ENCODE data around the gene WAS. TPM values are rescaled to one million over a fixed set of nuclear protein-coding genes. Genes with fewer than 3 reads are reported as not detected.

The WAS gene
- total RNA-seq, 1 donor from 2014 or later, result 25.3 TPM

DNA sequence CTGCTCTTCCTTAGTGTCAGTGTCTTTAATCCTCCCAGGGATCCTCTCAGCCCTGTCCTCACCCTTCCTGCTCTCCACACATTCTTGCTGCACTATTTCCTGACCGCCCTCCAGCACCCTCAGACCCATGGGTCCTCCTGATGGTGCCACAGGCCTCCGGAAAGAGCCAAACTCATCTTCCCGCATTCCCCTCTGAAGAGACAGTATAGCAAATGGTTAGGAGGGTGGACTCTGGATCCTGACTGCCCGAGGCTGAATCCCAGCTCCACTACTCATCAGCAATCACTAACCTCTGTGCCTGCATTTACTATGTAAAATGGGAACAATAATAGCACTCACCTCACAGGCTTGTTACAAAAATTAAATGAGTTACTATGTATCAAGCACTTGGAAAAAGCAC, 19.1 kb downstream of the WAS start:
- peaks cover 11% of the 10 kb centered on the region for H3K36me3 ChIP-seq
- H3K4me1 ChIP-seq, result no peaks in the 10 kb centered on the region
- H3K27me3 ChIP-seq, result no peaks in the 10 kb centered on the region
- TF ChIP-seq, protein P1, sequence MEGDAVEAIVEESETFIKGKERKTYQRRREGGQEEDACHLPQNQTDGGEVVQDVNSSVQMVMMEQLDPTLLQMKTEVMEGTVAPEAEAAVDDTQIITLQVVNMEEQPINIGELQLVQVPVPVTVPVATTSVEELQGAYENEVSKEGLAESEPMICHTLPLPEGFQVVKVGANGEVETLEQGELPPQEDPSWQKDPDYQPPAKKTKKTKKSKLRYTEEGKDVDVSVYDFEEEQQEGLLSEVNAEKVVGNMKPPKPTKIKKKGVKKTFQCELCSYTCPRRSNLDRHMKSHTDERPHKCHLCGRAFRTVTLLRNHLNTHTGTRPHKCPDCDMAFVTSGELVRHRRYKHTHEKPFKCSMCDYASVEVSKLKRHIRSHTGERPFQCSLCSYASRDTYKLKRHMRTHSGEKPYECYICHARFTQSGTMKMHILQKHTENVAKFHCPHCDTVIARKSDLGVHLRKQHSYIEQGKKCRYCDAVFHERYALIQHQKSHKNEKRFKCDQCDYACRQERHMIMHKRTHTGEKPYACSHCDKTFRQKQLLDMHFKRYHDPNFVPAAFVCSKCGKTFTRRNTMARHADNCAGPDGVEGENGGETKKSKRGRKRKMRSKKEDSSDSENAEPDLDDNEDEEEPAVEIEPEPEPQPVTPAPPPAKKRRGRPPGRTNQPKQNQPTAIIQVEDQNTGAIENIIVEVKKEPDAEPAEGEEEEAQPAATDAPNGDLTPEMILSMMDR (IDR thresholded peaks at IDR 0.05), result no peak
- intact Hi-C loops (cut with DNase I), result no loop called here
- no peak overlapping the region for H3K27ac ChIP-seq
- ATAC-seq (no peak), DNase-seq (no peak)
- H3K9me3 ChIP-seq, result no peaks in the 10 kb centered on the region
- H3K4me3 ChIP-seq, result no peak overlapping the region

GRCh38 chrX:48703228-48703627, 19.6 kb downstream of the WAS start:
- ATAC-seq, result no peak
- Histone ChIP-seq H3K9me3 (no peaks in the 10 kb centered on the region), H3K27ac (no peak overlapping the region), H3K27me3 (no peaks in the 10 kb centered on the region), H3K4me3 (no peak overlapping the region), H3K4me1 (no peaks in the 10 kb centered on the region), H3K36me3 (peaks cover 11% of the 10 kb centered on the region)
- TF ChIP-seq, protein P1 (IDR thresholded peaks at IDR 0.05), result no peak
- intact Hi-C loops (cut with DNase I), result no loop called here
- no peak for DNase-seq

GRCh38 chrX:48703642-48704481, 20.3 kb downstream of the WAS start:
- Histone ChIP-seq H3K9me3 (no peaks in the 10 kb centered on the region), H3K27me3 (no peaks in the 10 kb centered on the region), H3K27ac (no peak overlapping the region), H3K4me3 (no peak overlapping the region), H3K36me3 (peaks cover 11% of the 10 kb centered on the region), H3K4me1 (no peaks in the 10 kb centered on the region)
- intact Hi-C loops (cut with DNase I), result no loop called here
- TF ChIP-seq, protein P1 (IDR thresholded peaks at IDR 0.05), result no peak
- DNase-seq, result no peak
- no peak for ATAC-seq

DNA sequence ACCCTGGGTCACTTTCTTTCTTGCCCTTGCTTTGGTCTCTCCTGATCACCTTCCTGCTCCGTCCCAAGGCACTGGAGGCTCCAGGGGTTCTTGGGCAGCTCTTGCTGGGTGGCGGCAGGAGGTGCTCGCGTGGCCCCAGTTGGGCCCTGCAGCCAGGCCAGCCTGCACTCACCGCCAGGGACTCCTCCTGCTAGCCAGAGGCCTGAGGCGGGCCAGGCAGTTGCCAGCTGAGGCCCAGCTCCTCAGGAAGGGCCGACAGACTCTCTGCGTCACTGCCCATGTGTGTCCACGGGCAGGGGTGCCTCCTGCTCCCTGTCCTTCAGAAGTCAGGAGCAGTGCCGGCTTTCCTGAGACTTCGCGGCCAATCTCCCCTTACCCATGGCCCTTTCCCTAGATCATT, 22.3 kb downstream of the WAS start:
- no peak for ATAC-seq

GRCh38 chrX:48709522-48710112, 26.0 kb downstream of the WAS start:
- no peak for DNase-seq
- Histone ChIP-seq H3K36me3 (no peaks in the 10 kb centered on the region), H3K27ac (no peak overlapping the region), H3K27me3 (no peaks in the 10 kb centered on the region), H3K9me3 (no peaks in the 10 kb centered on the region), H3K4me3 (no peak overlapping the region), H3K4me1 (no peaks in the 10 kb centered on the region)
- ATAC-seq, result no peak
- intact Hi-C loops (cut with DNase I), result no loop called here
- TF ChIP-seq, protein P1 (IDR thresholded peaks at IDR 0.05), result no peak

More for the DNA sequence above, 22.3 kb downstream of the WAS start:
- intact Hi-C loops (cut with DNase I), result no loop called here
- H3K36me3 ChIP-seq, result peaks cover 5% of the 10 kb centered on the region
- no peaks in the 10 kb centered on the region for H3K27me3 ChIP-seq
- TF ChIP-seq, protein P1 (IDR thresholded peaks at IDR 0.05), result no peak
- no peak for DNase-seq
- no peak overlapping the region for H3K27ac ChIP-seq
- H3K4me1 ChIP-seq, result no peaks in the 10 kb centered on the region
- H3K4me3 ChIP-seq, result no peak overlapping the region
- H3K9me3 ChIP-seq, result no peaks in the 10 kb centered on the region
